Left lung (tissue), 10 donors: ENCODE measurements around the gene KLHL3. TPM values are rescaled to one million over a fixed set of nuclear protein-coding genes. Genes with fewer than 3 reads are reported as not detected.

ENCODE experiments used
- ATAC-seq: fragments of 200-7000 bp; cut with Tn5 transposase; one replicate; pipeline ENCODE4 v1.9.1; 2020; ENCODE audit warnings: moderate library complexity
- DNase-seq, 4 donors: peaks; one replicate each; pipeline ENCODE4 v3.0.0-alpha.2; 2013 to 2020
- H3K27ac ChIP-seq, 2 donors: fragments of 200-600 bp; sonication (generic) in 1 of 2; one replicate each; pipeline versions ENCODE4 v1.5.0 to v1.8.0; 2020 to 2021
- H3K27me3 ChIP-seq, 2 donors: fragments of 200-600 bp; sonication (generic) in 1 of 2; one replicate each; pipeline versions ENCODE4 v1.5.0 to v1.8.0; 2020 to 2021
- H3K36me3 ChIP-seq, 2 donors: fragments of 200-600 bp; sonication (generic) in 1 of 2; one replicate each; pipeline versions ENCODE4 v1.5.0 to v1.8.0; 2020 to 2021
- H3K4me1 ChIP-seq, 2 donors: fragments of 200-600 bp; one replicate each; pipeline ENCODE4 v1.8.0; 2021
- H3K4me3 ChIP-seq, 2 donors: fragments of 200-600 bp; sonication (generic) in 1 of 2; one replicate each; pipeline versions ENCODE4 v1.5.0 to v1.8.0; 2020 to 2021; ENCODE audit warnings: mild to moderate bottlenecking in 1 of 2
- H3K9me3 ChIP-seq, 2 donors: fragments of 200-600 bp; sonication (generic) in 1 of 2; one replicate each; pipeline versions ENCODE4 v1.5.0 to v1.8.0; 2020 to 2021
- intact Hi-C, 2 donors: fragments of 100-400 bp; cut with DNase I; formaldehyde crosslinking; loops; one replicate each; pipeline versions ENCODE4 v1.11.2 to v1.14.2; 2022
- polyA plus RNA-seq, 6 donors: library from polyadenylated mRNA; unstranded; fragments of 120-200 nt; gene quantifications; one replicate each; pipeline ENCODE4 v1.2.1, GENCODE V29; 2013; ENCODE audit not compliant: insufficient read length in 6 of 6
- total RNA-seq, 2 donors: library from RNA; stranded (reverse); fragmentation: NEBNext Ultra II Directional; extraction: Animal tissue kit (Norgen Biotek cat#: 25700); gene quantifications; one replicate each; pipeline ENCODE4 v1.2.1, GENCODE V29; 2021
- TF ChIP-seq, protein P1 (sequence below), 2 donors: fragments of 200-600 bp; sonication (generic) in 1 of 2; IDR thresholded peaks; one replicate each; pipeline versions ENCODE4 v1.5.0 to v1.8.0; 2021; ENCODE audit warnings: antibody characterized with exemption in 2 of 2
- donor health status: DM: no; HTN: yes; CAD: no.
- donor health status: DM: no; HTN: no; CAD: no.

KLHL3 gene
- total and polyA plus RNA-seq, 8 donors, result 5.4 to 35.7 (median 29.7) TPM

DNA sequence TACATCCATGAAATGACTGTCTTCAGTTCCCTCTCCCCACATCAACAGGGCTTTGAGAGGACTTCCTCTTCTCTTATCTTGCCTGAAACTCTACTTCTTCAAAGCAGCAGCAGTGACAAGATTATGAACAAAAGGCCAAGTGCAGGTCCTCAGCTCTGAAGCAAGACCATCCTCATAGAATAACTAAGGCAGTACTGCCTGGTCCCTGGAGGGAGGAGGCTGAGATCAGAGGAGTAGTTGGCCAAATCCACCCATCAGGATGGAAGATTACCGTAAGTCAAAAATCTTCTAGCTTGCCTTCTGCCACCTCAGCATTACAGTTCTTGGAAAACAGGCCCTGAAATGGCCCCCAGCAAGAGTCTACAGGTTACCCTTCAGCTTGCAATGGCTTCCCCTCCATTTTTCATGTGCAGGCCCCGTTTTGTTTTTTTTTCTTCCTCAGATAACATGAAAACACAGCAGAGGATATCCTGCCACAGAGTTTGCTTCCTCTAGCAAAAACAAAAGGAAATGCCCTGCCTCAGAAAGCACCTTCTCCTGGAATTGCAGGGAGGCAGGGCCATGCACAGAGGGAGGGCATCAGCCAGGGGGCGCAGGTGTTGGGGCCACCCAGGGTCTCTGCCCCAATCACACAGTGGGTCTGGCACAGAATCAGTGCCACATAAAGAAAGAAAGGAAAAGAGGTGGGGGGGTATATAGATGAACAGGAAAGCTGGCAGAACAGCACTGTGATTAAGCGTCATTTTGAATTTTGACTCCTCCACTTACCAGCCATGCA lies 40.0 kb downstream of the KLHL3 start:
- Histone ChIP-seq H3K27me3 (no peaks in the 10 kb centered on the region), H3K9me3 (no peaks in the 10 kb centered on the region), H3K27ac (peak overlapping the region; percentile 3 to 53), H3K4me1 (peaks cover 5 to 7% of the 10 kb centered on the region in 2 donors), H3K36me3 (no peaks in the 10 kb centered on the region), H3K4me3 (no peak overlapping the region)
- DNase-seq (no peak), ATAC-seq (peak; percentile 36)
- intact Hi-C loops, result no loop called here
- TF ChIP-seq, protein P1, sequence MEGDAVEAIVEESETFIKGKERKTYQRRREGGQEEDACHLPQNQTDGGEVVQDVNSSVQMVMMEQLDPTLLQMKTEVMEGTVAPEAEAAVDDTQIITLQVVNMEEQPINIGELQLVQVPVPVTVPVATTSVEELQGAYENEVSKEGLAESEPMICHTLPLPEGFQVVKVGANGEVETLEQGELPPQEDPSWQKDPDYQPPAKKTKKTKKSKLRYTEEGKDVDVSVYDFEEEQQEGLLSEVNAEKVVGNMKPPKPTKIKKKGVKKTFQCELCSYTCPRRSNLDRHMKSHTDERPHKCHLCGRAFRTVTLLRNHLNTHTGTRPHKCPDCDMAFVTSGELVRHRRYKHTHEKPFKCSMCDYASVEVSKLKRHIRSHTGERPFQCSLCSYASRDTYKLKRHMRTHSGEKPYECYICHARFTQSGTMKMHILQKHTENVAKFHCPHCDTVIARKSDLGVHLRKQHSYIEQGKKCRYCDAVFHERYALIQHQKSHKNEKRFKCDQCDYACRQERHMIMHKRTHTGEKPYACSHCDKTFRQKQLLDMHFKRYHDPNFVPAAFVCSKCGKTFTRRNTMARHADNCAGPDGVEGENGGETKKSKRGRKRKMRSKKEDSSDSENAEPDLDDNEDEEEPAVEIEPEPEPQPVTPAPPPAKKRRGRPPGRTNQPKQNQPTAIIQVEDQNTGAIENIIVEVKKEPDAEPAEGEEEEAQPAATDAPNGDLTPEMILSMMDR (IDR thresholded peaks at IDR 0.05), result peak in 1 of 2 donors; percentile 28

DNA sequence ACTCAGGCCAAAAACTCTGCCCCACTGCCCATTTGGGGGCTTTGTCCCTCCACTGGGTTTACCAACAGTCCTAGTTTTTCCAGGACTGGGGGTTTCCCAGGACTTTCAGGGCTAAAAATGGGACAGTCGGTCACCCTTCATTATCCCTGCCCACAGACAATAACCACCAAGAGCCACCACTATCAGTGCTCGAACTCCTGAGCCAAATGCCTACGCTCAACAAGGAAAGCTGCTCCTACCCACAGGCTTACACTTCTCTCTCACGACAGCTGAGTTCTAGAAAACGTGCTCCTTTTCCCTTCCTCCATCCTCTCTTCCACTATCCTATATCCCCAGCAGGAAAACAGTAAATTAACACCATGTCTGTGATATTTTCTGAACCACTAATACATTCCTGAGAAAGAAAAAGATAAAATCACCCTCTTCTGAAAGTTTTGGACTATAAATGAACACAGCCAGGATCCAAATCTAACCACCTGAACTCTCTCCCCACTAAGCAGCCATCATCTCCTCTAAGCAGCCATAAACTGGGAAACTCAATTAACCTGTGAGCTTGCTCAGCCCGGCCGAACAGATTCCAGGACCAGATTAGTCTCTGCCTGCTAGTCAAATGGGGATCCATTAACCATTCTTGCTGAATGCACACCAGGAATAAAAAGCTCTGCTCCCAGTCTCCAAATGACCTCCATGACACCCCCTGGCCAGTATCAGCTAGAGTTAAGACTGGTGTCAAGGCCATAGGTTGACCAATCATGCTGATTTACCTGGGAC lies 41.8 kb downstream of the KLHL3 start:
- Histone ChIP-seq H3K9me3 (peaks cover 0 to 2% of the 10 kb centered on the region in 2 donors), H3K36me3 (no peaks in the 10 kb centered on the region), H3K27ac (no peak overlapping the region), H3K4me3 (no peak overlapping the region), H3K4me1 (peaks cover 0 to 7% of the 10 kb centered on the region in 2 donors), H3K27me3 (no peaks in the 10 kb centered on the region)
- intact Hi-C loops, result no loop called here
- DNase-seq (no peak), ATAC-seq (no peak)
- TF ChIP-seq, protein P1 (IDR thresholded peaks at IDR 0.05), result no peak

DNA sequence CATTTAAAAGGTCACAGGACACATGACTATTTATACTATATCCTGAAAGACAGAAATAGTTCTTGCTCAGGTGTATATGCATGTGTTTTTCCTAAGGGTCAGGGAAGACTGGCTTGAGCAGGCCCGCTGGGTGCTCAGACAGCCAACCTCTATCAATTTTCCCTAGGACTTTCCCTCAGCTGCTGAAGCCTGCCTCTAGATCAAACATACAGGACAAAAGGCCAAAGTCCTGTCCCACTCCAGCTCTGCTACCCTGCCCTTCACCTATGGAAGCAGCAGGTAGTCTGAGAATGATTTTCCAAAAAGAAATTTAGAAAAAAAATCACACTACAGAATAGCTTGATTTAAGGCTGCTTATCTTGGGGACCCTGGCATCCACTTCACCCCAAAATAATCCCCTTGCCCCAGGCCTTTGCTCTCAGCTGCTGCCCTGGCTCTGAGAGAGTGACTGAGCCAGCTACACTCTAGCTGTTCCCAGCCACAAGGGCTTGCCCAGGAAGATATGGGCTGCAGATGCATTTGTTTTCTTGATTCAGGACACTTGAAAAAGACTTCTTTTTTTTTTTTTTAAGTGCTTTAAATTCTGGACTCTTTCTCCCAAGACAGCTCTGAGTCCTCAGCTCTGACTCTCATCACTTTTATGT lies 42.5 kb downstream of the KLHL3 start:
- no peaks in the 10 kb centered on the region for H3K27me3 ChIP-seq
- no peaks in the 10 kb centered on the region for H3K36me3 ChIP-seq
- no peak for DNase-seq
- peaks cover 0 to 2% of the 10 kb centered on the region in 2 donors for H3K9me3 ChIP-seq
- no peak overlapping the region for H3K4me3 ChIP-seq
- TF ChIP-seq, protein P1 (IDR thresholded peaks at IDR 0.05), result no peak
- H3K27ac ChIP-seq, result no peak overlapping the region
- peaks cover 0 to 7% of the 10 kb centered on the region in 2 donors for H3K4me1 ChIP-seq
- intact Hi-C loops, result no loop called here
- ATAC-seq, result no peak

DNA sequence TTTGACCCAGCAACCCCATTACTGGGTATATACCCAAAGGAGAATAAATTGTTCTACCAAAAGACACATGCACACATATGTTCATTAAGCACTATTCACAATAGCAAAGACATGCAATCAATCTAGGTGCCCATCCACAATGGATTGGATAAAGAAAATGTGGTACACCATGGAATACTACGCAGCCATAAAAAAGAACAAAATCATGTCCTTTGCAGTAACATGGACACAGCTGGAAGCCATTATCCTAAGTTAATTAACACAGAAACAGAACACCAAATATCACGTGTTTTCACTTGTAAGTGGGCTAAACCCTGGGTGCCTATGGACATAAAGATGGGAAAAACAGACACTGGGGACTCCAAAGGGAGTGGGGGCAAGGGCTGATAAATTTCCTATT lies 46.6 kb downstream of the KLHL3 start:
- no peak for ATAC-seq
- intact Hi-C loops, result no loop called here

More for the DNA sequence above, 46.6 kb downstream of the KLHL3 start:
- H3K4me3 ChIP-seq, result no peak overlapping the region
- TF ChIP-seq, protein P1 (IDR thresholded peaks at IDR 0.05), result no peak
- no peaks in the 10 kb centered on the region for H3K27me3 ChIP-seq
- no peak overlapping the region for H3K27ac ChIP-seq
- no peaks in the 10 kb centered on the region for H3K4me1 ChIP-seq
- no peaks in the 10 kb centered on the region for H3K36me3 ChIP-seq
- no peak for DNase-seq
- H3K9me3 ChIP-seq, result peaks cover 0 to 2% of the 10 kb centered on the region in 2 donors
